Measurements from ENCODE around the gene ZBTB20. TPM values are rescaled to one million over a fixed set of nuclear protein-coding genes. Genes with fewer than 3 reads are reported as not detected.
A peak's percentile ranks its signal among the peaks of the same experiment; 100 is the strongest.

Gene ZBTB20
- total and polyA plus RNA-seq, 2 donors (not counting 1 experiment from before 2014, with no cell fraction given) = 4.0 to 123 TPM

DNA sequence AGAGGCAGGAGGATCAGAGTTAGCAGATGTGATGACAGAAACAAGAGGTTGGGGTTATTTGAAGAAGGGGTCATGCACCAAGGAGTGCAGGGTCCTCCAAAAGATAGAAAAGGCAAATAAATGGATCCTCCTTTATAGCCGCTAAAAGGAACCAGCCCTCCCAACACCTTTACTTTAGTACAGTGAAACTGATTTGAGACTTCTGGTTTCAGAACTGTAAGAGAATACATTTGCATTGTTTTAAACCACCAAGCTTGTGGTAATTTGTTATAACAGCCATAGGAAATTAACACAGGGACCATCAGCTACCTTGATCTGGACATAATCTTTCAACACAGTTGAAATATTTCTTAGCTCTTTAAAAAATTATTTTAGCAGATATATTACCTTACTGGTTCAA is 686.6 kb downstream of the ZBTB20 start:
- H2AFZ ChIP-seq (ENCODE audit: insufficient read depth, low read depth, low read length, poor library complexity, severe bottlenecking) = no peak overlapping the region
- H3K27me3 Mint-ChIP-seq = no peaks in the 10 kb centered on the region
- no peaks in the 10 kb centered on the region for H4K20me1 ChIP-seq (ENCODE audit: control insufficient read depth, insufficient read depth, low read length, poor library complexity, severe bottlenecking)
- CTCF ChIA-PET = interaction anchor here (0.9 to 1.4 kb wide), 3 partner anchors 11 to 42 kb away, joined by 3 to 4 read pairs (median 3); no protein-coding TSS in a partner anchor
- H3K4me3 Mint-ChIP-seq = peak overlapping the region; percentile 35
- TF ChIP-seq, protein P1, sequence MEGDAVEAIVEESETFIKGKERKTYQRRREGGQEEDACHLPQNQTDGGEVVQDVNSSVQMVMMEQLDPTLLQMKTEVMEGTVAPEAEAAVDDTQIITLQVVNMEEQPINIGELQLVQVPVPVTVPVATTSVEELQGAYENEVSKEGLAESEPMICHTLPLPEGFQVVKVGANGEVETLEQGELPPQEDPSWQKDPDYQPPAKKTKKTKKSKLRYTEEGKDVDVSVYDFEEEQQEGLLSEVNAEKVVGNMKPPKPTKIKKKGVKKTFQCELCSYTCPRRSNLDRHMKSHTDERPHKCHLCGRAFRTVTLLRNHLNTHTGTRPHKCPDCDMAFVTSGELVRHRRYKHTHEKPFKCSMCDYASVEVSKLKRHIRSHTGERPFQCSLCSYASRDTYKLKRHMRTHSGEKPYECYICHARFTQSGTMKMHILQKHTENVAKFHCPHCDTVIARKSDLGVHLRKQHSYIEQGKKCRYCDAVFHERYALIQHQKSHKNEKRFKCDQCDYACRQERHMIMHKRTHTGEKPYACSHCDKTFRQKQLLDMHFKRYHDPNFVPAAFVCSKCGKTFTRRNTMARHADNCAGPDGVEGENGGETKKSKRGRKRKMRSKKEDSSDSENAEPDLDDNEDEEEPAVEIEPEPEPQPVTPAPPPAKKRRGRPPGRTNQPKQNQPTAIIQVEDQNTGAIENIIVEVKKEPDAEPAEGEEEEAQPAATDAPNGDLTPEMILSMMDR (IDR thresholded peaks at IDR 0.05) = no peak
- TF ChIP-seq EZH2 (IDR thresholded peaks at IDR 0.05; ENCODE audit: borderline replicate concordance, insufficient read depth, low read depth, low read length, poor library complexity, severe bottlenecking) = no peak
- H3K79me2 ChIP-seq (ENCODE audit: control insufficient read depth, insufficient read depth, low read length) = no peaks in the 10 kb centered on the region
- H3K36me3 ChIP-seq (replicated peaks in 1 of 2; ENCODE audit: control extremely low read depth in 1 of 2, control insufficient read depth in 1 of 2, extremely low read depth in 1 of 2, insufficient read depth in 2 of 2, low read length in 1 of 2) = no peaks in the 10 kb centered on the region
- H3K9ac ChIP-seq (ENCODE audit: low read length) = no peak overlapping the region
- H3K4me2 ChIP-seq (replicated peaks; ENCODE audit: low read depth, low read length, poor library complexity, severe bottlenecking) = peak overlapping the region; percentile 13
- H3K4me3 ChIP-seq (ENCODE audit: control extremely low read depth in 1 of 5, extremely low read depth in 1 of 5, insufficient read depth in 1 of 5, low read depth in 2 of 5, low read length in 4 of 5) = peak overlapping the region in 1 of 5 experiments; percentile 19
- peaks cover 31 to 37% of the 10 kb centered on the region in 2 donors for H3K4me1 ChIP-seq (ENCODE audit: control insufficient read depth in 2 of 2, insufficient read depth in 2 of 2, low read length in 2 of 2)
- peak overlapping the region in 1 of 2 donors; percentile 4 for H3K27ac ChIP-seq (ENCODE audit: low read length in 2 of 2)
- H3K27ac Mint-ChIP-seq = peak overlapping the region; percentile 75
- DNase-seq = peak; percentile 37
- intact Hi-C loops (cut with micrococcal nuclease) = no loop called here
- no peaks in the 10 kb centered on the region for H3K27me3 ChIP-seq (replicated peaks in 1 of 4; ENCODE audit: control extremely low read depth in 1 of 4, control insufficient read depth in 3 of 4, insufficient read depth in 4 of 4, low read length in 3 of 4)
- H3K9me3 ChIP-seq (ENCODE audit: control extremely low read depth in 1 of 3, control insufficient read depth in 2 of 3, insufficient read depth in 1 of 3, low read length in 2 of 3) = peaks cover 0 to 1% (median 0%) of the 10 kb centered on the region in 3 donors
- ATAC-seq (ENCODE audit: low read depth) = peak; percentile 26
- H3K4me1 Mint-ChIP-seq = peaks cover 39% of the 10 kb centered on the region
- no CpG with 5 or more reads among the region's 1 CpG for WGBS (ENCODE audit: insufficient coverage)
- H3K9me3 Mint-ChIP-seq (ENCODE audit: insufficient read depth) = no peaks in the 10 kb centered on the region
- POLR2A ChIA-PET = interaction anchor here (0.6 kb wide), 1 partner anchor 12 kb away, joined by 3 read pairs; no protein-coding TSS in a partner anchor

DNA sequence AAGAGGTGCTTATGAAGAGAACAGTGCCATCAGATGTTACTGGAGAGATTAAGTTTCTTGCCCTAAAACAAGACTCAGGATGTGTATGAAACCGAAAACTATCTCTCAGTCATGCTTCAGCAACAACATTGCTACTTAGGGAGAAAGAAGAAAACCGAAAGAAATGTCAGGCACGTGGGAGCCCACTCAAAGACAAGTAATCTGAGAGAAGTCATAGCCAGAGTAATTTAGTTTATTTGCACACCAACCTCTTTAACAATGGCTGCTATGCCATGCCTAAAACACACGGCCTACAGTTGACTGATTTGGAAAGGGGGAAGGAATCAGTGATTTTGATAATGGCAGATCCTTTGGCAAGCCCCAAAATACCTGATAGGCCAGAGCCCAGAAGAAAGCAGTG is 690.3 kb downstream of the ZBTB20 start:
- no peak overlapping the region for H2AFZ ChIP-seq (ENCODE audit: insufficient read depth, low read depth, low read length, poor library complexity, severe bottlenecking)
- Mint-ChIP-seq H3K4me3 (no peak overlapping the region), H3K27ac (no peak overlapping the region), H3K4me1 (peaks cover 43% of the 10 kb centered on the region), H3K9me3 (ENCODE audit: insufficient read depth) (no peaks in the 10 kb centered on the region), H3K27me3 (no peaks in the 10 kb centered on the region)
- no peaks in the 10 kb centered on the region for H3K36me3 ChIP-seq (replicated peaks in 1 of 2; ENCODE audit: control extremely low read depth in 1 of 2, control insufficient read depth in 1 of 2, extremely low read depth in 1 of 2, insufficient read depth in 2 of 2, low read length in 1 of 2)
- no peak for TF ChIP-seq EZH2 (IDR thresholded peaks at IDR 0.05; ENCODE audit: borderline replicate concordance, insufficient read depth, low read depth, low read length, poor library complexity, severe bottlenecking)
- TF ChIP-seq, protein P1 (IDR thresholded peaks at IDR 0.05) = no peak
- ChIA-PET POLR2A (interaction anchor here (0.6 kb wide), 1 partner anchor 53 kb away, joined by 3 read pairs; no protein-coding TSS in a partner anchor), CTCF (interaction anchor here (1.5 kb wide), 1 partner anchor 73 kb away, joined by 3 read pairs; no protein-coding TSS in a partner anchor)
- H3K9ac ChIP-seq (ENCODE audit: low read length) = peak overlapping the region; percentile 35
- peaks cover 56% of the 10 kb centered on the region in 2 donors for H3K4me1 ChIP-seq (ENCODE audit: control insufficient read depth in 2 of 2, insufficient read depth in 2 of 2, low read length in 2 of 2)
- no peaks in the 10 kb centered on the region for H3K27me3 ChIP-seq (replicated peaks in 1 of 4; ENCODE audit: control extremely low read depth in 1 of 4, control insufficient read depth in 3 of 4, insufficient read depth in 4 of 4, low read length in 3 of 4)
- intact Hi-C loops (cut with micrococcal nuclease) = loop anchor here (2.0 to 5.0 kb wide), 4 partner anchors 14 to 244 kb away; no protein-coding TSS in a partner anchor
- DNase-seq = peak; percentile 74
- H3K4me2 ChIP-seq (replicated peaks; ENCODE audit: low read depth, low read length, poor library complexity, severe bottlenecking) = peak overlapping the region; percentile 50
- H4K20me1 ChIP-seq (ENCODE audit: control insufficient read depth, insufficient read depth, low read length, poor library complexity, severe bottlenecking) = no peaks in the 10 kb centered on the region
- H3K27ac ChIP-seq (ENCODE audit: low read length in 2 of 2) = peak overlapping the region; percentile 59 to 79
- peak overlapping the region in 2 of 5 experiments; percentile 4 to 42 for H3K4me3 ChIP-seq (ENCODE audit: control extremely low read depth in 1 of 5, extremely low read depth in 1 of 5, insufficient read depth in 1 of 5, low read depth in 2 of 5, low read length in 4 of 5)
- peak; percentile 69 for ATAC-seq (ENCODE audit: low read depth)
- WGBS (ENCODE audit: insufficient coverage) = no CpG with 5 or more reads among the region's 4 CpGs
- peaks cover 0 to 1% (median 0%) of the 10 kb centered on the region in 3 donors for H3K9me3 ChIP-seq (ENCODE audit: control extremely low read depth in 1 of 3, control insufficient read depth in 2 of 3, insufficient read depth in 1 of 3, low read length in 2 of 3)
- H3K79me2 ChIP-seq (ENCODE audit: control insufficient read depth, insufficient read depth, low read length) = peaks cover 8% of the 10 kb centered on the region

All from B cell (primary cell).